ENCODE results near the gene CALR3.
"Not testable (repeated sequence)": the region's sequence is repeated elsewhere in the genome, so short reads cannot be mapped to it uniquely, and the experiment has no call there.

Gene CALR3

GRCh38 chr19:16482745-16483144, 13.2 kb downstream of the CALR3 start:
- no peak for DNase-seq

- DNase-seq = no peak
Measured at GRCh38 chr19:16477311-16477710, 18.7 kb downstream of the CALR3 start.

GRCh38 chr19:16476401-16476800, 19.6 kb downstream of the CALR3 start:
- DNase-seq = no peak

- DNase-seq = no peak
Measured at GRCh38 chr19:16473875-16474392, 22.0 kb downstream of the CALR3 start.

- DNase-seq = no peak
Measured at GRCh38 chr19:16472992-16473391, 23.0 kb downstream of the CALR3 start.

- not testable (repeated sequence) for DNase-seq
Measured at GRCh38 chr19:16472559-16472899, 23.4 kb downstream of the CALR3 start.

GRCh38 chr19:16470911-16471811, 24.8 kb downstream of the CALR3 start:
- no peak for DNase-seq

- DNase-seq = no peak
Measured at GRCh38 chr19:16470541-16470910, 25.4 kb downstream of the CALR3 start.

- no peak for DNase-seq
Measured at GRCh38 chr19:16467581-16467980, 28.4 kb downstream of the CALR3 start.

GRCh38 chr19:16466802-16467427, 29.1 kb downstream of the CALR3 start:
- not testable (repeated sequence) for DNase-seq

- DNase-seq = no peak
Measured at GRCh38 chr19:16465239-16465638, 30.7 kb downstream of the CALR3 start.

GRCh38 chr19:16463991-16464575, 31.9 kb downstream of the CALR3 start:
- peak; percentile 87 for DNase-seq

- DNase-seq = no peak
Measured at GRCh38 chr19:16463341-16463990, 32.5 kb downstream of the CALR3 start.

GRCh38 chr19:16462757-16463250, 33.2 kb downstream of the CALR3 start:
- no peak for DNase-seq

GRCh38 chr19:16461630-16462051, 34.3 kb downstream of the CALR3 start:
- DNase-seq = no peak

- no peak for DNase-seq
Measured at GRCh38 chr19:16460454-16460853, 35.5 kb downstream of the CALR3 start.

- no peak for DNase-seq
Measured at GRCh38 chr19:16459680-16460079, 36.3 kb downstream of the CALR3 start.

- no peak for DNase-seq
Measured at GRCh38 chr19:16458391-16459341, 37.3 kb downstream of the CALR3 start.

- no peak for DNase-seq
Measured at GRCh38 chr19:16457954-16458331, 38.0 kb downstream of the CALR3 start.

GRCh38 chr19:16457195-16457953, 38.6 kb downstream of the CALR3 start:
- no peak for DNase-seq

- no peak for DNase-seq
Measured at GRCh38 chr19:16456652-16457194, 39.2 kb downstream of the CALR3 start.

Measured in islet precursor cell (in vitro differentiated cells).